ENCODE data around the gene PA2G4.
"Not testable (repeated sequence)": the region's sequence is repeated elsewhere in the genome, so short reads cannot be mapped to it uniquely, and the experiment has no call there.

The PA2G4 gene

GRCh38 chr12:56154818-56155217, 50.5 kb downstream of the PA2G4 start:
- DNase-seq: no peak

DNA sequence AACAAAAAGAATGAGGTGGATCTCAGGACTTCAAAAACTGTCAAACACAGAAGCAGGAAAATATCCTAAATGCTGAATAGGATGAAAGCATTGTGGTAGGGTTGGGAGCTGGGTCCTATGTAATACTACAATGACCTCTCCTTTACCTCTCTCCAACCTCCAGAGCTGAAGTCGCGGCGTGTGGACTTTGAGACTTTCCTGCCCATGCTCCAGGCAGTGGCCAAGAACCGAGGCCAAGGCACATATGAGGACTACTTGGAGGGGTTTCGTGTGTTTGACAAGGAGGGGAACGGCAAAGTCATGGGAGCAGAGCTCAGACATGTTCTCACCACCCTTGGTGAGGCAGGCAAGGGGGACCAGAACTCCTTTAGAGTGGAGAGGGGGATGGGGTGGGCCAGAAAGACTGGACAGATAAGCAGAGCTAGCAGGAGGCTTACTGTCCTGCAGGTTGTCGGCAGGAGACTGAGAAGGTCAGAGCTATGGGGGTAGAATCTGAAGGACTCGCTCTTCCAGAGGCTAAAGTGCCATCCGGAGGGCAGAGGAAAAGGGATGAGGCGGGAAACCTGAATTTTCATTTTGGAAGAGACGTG, 51.0 kb downstream of the PA2G4 start:
- DNase-seq: no peak

GRCh38 chr12:56156464-56157200, 52.3 kb downstream of the PA2G4 start:
- DNase-seq: not testable (repeated sequence)

DNA sequence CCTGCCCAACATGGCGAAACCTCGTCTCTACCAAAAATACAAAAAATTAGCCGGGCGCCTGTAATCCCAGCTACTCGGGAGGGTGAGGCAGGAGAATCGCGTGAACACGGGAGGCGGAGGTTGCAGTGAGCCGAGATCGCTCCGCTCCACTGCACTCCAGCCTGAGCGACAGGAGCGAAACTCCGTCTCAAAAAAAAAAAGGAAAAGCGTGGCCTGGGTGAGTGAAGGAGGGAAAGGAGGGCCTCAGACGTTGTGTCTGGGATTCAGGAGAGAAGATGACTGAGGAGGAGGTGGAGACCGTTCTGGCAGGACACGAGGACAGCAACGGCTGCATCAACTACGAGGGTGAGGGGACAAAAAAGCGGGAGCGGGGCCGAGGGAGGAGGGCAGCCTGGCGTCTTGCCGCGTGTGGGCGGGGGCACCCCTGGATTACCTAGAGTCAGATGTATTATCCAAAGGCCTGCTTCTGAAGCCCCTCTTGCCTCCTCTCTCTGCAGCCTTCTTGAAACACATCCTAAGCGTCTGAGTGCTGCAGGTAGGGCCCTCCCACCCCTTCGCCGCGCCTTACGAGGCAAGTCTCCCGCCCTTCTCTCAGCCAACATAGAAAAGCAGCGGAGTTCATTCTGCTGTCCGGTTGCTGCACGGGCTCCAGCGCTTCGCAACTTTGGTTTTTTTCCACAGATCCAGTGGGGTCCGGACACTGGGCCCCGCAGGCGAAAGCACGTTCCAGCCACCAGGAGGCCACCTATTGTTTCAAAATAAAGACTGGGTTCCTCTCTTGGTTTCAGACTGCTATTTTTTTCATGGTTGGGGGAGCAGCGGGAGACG, 53.1 kb downstream of the PA2G4 start:
- peak; percentile 84 for DNase-seq

GRCh38 chr12:56158029-56158925, 53.9 kb downstream of the PA2G4 start, which contains the start of gene MYL6:
MYL6 (plus strand) TSS chr12:56158359; CDS start chr12:56158402, 43 bp downstream.
- DNase-seq: peak; percentile 99

GRCh38 chr12:56158926-56159461, 54.6 kb downstream of the PA2G4 start:
- peak; percentile 27 for DNase-seq

DNA sequence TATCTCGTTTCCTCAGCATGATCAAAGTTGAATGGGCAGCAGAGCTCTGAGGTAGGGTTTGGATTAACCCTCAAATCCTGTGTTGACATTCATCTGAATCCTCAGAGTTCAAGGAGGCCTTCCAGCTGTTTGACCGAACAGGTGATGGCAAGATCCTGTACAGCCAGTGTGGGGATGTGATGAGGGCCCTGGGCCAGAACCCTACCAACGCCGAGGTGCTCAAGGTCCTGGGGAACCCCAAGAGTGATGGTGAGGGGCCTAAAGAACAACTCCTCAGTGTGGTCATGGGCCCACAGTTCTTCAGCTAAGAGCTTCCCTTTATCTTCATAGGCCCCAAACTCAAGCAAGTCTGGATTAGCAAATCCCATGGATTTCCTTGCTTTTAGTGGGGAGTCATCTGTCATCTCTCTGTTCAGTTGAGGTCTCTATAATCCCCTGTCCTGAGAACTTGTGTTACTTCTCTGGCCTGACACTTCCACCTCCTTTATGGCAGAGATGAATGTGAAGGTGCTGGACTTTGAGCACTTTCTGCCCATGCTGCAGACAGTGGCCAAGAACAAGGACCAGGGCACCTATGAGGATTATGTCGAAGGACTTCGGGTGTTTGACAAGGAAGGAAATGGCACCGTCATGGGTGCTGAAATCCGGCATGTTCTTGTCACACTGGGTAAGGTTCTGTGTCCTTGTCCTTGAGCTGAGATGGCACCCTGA, 55.3 kb downstream of the PA2G4 start:
- no peak for DNase-seq

DNA sequence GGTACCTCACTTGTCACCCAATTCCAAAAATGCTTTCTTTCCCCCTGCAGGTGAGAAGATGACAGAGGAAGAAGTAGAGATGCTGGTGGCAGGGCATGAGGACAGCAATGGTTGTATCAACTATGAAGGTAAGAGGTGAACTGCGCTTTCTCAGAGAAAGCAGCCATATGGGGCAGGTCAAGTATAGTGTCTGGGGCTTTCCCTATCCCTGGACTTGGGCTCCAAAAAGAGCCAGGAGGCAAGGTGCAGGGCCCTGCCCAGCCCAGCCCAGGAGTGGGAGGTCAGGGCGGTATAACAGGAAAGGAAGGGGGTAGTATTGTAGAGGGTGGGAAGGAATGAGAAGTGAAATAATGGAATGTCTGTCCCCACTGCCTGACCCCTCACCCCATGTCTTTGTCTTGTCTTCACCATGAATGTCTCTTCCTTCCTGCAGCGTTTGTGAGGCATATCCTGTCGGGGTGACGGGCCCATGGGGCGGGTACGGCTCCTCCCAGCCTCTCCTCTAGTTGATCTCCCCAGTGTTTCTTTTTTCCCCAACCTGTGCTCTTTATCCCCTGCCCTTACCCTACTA, 55.9 kb downstream of the PA2G4 start:
- no peak for DNase-seq

DNA sequence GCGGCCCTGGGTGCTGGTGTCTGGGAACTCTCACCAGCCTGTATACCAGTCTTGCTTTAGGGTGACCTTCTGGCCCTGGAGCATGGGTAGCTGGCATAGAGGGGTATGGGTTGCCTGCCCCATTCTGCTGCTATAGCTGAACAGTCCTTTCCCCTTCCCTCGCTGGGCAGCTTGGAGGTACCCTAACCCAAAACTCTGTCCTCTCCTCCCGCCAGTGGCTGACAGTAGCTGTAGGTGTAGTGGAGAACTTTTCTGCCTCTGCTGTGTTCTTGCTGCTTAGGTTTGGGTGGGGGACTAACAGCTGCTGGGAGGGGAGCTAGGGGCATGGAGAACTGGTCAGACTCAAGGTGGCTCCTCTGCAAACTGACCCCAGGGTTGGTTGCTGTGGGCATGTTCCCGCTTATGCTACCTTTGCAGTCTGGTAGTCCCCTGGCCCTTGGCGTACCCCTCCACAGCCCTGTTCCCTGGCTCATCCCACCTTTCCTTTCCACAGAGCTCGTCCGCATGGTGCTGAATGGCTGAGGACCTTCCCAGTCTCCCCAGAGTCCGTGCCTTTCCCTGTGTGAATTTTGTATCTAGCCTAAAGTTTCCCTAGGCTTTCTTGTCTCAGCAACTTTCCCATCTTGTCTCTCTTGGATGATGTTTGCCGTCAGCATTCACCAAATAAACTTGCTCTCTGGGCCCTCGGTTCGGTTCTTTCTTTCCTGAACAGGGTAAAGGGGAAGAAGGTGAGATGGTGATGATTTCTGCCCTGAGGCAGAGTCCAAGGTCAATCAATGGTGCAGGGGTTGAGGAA, 56.7 kb downstream of the PA2G4 start:
- no peak for DNase-seq

- DNase-seq: no peak
Measured at GRCh38 chr12:56161690-56162351, 57.5 kb downstream of the PA2G4 start.

DNA sequence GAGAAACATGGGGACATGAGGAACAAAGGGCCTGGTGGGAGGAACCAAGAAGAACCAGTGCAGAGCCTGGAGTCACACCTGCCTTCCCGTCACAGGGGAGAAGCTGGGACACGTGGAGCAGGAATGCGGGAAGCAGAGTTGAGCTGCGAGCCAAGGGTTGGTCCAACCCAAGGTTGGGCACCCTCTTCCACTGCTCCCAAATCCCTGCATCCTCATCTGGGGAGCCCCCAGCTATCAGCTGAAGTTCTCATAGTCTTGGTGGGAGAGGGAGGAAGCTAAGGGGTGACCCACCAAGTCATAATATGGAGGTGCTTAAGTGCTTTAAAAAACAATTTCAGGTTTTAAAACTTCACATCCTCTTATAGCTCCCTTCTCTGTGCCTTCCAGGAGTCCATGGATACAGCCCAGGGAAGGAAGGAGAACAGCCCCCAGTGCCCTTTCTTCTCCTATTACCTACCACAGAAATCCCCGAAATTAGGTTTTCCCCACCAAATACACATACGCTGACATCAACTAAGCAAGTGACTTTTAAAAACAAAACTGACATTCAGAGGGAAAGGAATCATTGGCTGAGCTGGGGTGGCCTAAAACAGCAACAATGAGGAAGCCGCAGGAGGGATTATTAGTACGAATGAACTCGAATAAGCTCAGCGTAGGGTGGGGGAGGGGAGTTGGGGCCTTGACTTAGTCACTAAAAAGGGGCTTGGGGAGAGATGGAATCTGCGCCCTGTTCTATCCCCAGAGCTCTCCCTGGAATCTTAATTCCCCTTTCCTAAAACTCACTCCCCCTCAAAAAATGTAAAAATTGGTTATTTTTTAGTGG, 58.3 kb downstream of the PA2G4 start:
- no peak for DNase-seq
